ENCODE results near the gene TYW1.
"Not testable (repeated sequence)": the region's sequence is repeated elsewhere in the genome, so short reads cannot be mapped to it uniquely, and the experiment has no call there.

- TF ChIP-seq CTCF, EZH2, EZH2phosphoT487 (IDR thresholded peaks at IDR 0.05): not testable (repeated sequence)
Observed at GRCh38 chr7:67043559-67043930, 46.9 kb downstream of the TYW1 start.

Measured in neural progenitor cell (in vitro differentiated cells).